NCI-H2081 treated with DMSO at 0.1 percent for 48 hours (cell line): ENCODE results near the gene CACNA1E.
"Not testable (repeated sequence)": the region's sequence is repeated elsewhere in the genome, so short reads cannot be mapped to it uniquely, and the experiment has no call there.

Experiments
- DNase-seq: peaks from one replicate; lab custom pipeline; 2025; lab: John Stamatoyannopoulos, UW

Gene CACNA1E

GRCh38 chr1:181812208-181812607, 328.9 kb downstream of the CACNA1E start:
- no peak for DNase-seq

DNA sequence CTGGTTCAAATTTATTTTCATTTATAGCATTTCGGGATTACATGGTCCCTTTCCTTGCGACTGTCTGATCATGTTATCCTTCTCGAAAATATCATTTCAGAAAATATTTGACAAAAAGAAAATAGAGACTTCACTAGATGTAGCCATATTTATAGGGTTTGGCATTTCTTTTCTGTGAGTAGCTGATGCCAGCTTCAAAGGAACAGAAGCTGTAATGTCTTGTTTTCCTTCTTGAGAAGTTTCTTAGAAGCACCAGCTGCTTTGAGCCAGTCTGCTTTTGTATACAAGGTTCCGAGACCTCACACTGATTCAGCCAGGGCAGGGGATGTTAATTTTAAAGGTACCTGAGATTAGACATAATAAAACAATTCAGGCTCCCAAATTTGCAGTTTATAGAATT, 329.9 kb downstream of the CACNA1E start:
- DNase-seq: no peak

DNA sequence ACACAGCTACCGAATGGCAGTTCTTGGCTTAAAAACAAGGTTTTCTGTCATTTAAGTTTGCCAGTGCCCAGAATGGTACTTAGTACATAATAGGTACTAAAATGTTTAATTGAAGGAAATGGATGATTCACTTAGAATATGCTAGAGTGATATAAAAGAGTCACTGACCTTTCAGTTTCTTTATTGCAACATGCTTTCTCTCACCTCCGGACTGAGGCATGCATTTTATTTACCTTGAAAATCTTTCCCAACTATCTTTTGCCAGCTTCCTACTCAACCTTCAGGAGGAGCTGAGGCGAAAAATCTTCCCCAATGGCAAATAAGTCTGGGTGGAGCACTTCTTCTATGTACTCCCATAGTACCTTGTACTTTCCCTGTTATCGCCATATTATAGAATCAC, 333.3 kb downstream of the CACNA1E start:
- DNase-seq: no peak

DNA sequence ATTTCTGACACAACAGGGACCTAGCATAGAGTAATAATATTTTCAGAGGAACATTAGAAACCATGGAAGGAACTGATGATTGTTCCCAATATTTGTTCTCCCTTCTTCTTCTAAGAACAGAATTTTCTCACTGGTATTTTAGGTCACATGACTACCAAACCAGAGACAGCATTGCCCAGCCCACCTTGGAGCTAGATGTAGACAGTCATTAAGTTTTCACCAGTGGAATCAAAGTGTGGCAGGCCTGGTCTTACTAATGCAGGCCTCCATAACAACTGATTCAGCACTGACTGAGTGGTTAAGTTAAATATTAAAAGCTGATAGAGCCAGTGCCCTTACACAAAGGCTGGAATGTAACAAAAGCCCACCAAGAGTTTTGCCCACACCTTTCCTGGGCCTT, 333.8 kb downstream of the CACNA1E start:
- no peak for DNase-seq

GRCh38 chr1:181818459-181818858, 335.1 kb downstream of the CACNA1E start:
- DNase-seq: no peak

DNA sequence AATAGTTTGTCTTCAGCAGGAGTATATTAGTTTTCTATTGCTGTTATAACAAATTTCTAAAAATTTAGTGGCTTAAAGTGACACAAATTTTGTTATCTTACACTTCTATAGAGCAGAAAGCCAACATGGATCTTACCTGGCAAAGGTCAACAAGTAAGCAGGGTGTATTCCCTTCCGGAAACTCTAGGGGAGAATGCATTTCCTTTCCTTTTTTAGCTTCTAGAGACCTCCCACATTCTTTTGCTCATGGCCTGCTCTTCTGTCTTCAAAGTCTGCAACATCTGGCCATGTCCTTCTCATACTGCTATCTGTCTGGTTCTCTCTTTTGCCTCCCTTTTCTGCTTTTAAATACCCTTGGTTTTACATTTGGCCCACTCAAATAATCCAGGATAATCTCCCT, 335.6 kb downstream of the CACNA1E start:
- DNase-seq: no peak

DNA sequence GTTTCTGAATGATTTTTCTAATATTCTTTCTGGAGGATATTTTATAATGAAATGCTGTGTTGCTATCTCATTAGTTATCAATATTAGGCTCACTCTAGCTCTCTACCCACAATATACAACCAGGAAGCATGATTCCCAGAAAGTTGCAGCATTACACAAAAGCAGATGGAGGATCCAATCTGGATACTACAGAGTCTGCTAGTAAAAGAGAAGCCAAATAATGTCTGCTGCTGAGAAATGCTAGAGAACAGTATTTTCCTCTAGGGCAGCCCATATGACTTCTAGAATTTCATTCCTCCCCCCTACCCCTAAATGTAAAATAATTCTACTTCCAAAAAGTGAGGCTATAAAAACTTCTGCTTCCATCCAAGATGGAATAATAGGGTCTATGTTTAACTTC, 338.4 kb downstream of the CACNA1E start:
- DNase-seq: no peak

GRCh38 chr1:181832173-181832880, 349.0 kb downstream of the CACNA1E start:
- not testable (repeated sequence) for DNase-seq

DNA sequence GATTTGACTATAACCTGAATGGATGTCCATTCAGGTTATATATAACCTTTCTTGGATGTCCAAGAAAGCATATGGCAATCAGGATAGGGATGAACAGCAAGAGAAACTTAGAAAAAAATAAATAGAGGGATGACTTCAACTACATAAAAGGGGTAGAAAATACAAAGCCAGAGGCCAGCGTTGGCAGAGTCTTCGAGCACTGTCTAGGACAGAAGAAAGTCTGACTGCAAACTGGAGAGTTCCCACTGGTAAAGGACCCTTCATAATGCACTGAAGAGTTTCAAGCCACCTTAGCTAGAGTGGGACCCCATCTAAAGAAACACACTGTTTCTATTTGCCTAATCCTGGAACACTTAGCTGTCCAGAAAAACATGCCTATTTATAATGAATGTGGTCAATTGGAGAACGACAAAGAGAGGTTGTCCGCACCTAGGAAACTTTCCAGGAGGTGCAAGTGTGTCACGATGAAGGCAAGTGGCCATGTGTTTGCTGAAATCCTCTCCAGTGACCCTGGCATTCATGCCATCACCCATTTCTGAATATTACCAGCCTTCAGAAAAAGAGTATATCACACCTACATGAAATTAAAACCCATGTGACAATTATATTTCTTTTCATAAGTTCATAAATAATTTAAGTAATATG, 362.8 kb downstream of the CACNA1E start:
- DNase-seq: no peak

DNA sequence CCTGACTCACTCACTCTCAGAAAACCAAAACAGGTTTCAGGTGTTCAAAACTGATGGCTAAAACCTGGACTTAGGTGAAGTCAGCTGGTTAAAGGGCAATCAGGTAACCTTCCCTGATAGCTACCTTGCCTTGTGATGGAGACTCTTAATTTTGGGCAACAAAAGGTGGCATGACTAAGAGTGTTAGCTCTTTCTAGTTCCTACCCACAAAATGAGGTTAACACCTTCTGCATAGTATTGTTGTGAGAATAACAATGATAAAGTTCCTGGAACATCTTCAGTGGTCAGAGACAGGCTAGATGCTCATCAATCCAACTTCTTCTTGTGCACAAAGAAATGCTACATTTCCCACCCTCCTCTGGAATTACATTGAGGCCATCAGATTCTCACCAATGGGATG, 363.4 kb downstream of the CACNA1E start:
- DNase-seq: no peak

DNA sequence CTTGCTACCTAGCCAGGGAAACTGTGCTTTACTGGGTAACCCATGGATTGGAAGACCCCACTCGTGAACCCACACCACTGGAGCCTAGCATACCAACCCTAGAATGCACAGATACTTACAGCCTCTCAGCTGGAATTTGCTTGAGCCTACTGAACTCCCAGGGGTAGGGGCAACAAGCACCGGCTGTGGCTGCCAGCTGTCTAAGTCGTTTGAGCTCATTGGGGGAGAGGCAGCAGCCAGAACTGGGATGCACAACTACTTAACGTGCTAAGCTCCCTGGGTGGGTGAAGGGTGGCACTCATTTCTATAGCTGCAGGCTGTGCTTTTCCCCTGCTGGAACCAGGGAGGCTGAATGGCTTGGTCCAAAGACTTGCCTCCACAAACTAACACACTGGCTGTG, 365.8 kb downstream of the CACNA1E start:
- DNase-seq: no peak

GRCh38 chr1:181854212-181854611, 370.9 kb downstream of the CACNA1E start:
- DNase-seq: not testable (repeated sequence)

DNA sequence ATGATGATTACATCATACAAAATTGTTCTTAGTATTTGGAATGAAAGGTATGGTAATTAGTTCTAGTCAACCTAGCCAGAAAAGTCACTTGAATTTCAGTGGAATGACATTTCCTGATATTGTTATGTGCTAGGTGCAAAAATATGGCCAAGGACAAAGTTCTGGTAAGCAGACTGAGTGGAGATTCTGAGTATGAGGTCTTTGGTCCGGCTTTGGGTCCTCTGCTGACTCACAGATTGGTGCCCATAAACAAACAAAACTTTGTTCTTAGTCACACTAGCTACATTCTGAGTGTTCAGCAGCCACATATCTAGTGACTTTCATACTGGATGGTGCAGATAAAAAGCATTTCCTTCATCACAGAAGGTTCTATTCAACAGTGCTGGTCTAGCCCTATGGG, 372.1 kb downstream of the CACNA1E start:
- no peak for DNase-seq
